Activated T-cell treated with anti-CD3 and anti-CD28 coated beads, Interleukin-2, amount 50 U/mL, for 4 hours (primary cell): ENCODE data around the gene COMP. TPM values are rescaled to one million over a fixed set of nuclear protein-coding genes. Genes with fewer than 3 reads are reported as not detected.

Experiments
- ATAC-seq, 2 donors: fragments of 200-7000 bp; cut with Tn5 transposase; one replicate each; pipeline ENCODE4 v1.10.0; 2021
- DNase-seq: peaks from one replicate; pipeline ENCODE4 v3.0.0-alpha.2; 2020
- H3K27me3 Mint-ChIP-seq: one replicate; pipeline ENCODE4 v1.8.0; 2021; ENCODE audit warnings: low read depth, mixed read lengths
- H3K36me3 Mint-ChIP-seq: one replicate; pipeline ENCODE4 v1.8.0; 2022; ENCODE audit warnings: mixed read lengths; ENCODE audit not compliant: insufficient read depth
- H3K4me1 Mint-ChIP-seq: one replicate; pipeline ENCODE4 v1.8.0; 2021; ENCODE audit warnings: low read depth, mixed read lengths
- H3K4me3 Mint-ChIP-seq: one replicate; pipeline ENCODE4 v1.8.0; 2021; ENCODE audit warnings: mild to moderate bottlenecking, moderate library complexity, mixed read lengths
- H3K9me3 Mint-ChIP-seq: one replicate; pipeline ENCODE4 v1.8.0; 2021; ENCODE audit warnings: mixed read lengths
- total RNA-seq, 3 donors: library from RNA; stranded (reverse); gene quantifications; one replicate each; pipeline ENCODE4 v1.2.1, GENCODE V29; 2021

COMP gene
- total RNA-seq, 3 donors from 2014 or later = not detected

DNA sequence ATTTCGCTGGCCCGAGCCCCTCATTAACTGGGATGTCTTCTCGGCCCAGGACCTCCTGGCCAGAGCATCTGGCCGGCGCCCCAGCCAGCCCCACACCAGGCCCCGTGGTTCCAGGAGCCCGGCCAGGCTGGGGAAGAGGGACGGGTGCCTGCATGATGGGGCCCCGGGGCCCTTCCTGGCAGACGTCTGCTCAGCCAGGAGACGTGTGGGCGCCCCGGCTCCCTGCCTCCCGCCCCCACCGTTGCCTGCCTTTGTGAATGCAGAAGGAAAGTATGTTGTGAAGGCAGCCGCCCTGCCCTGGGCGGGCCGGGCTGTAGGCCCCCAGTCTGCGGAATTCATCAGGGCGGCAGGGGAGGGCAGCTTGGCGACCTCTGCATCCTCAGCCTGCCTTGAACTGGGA, 4.4 kb upstream of the COMP start:
- Mint-ChIP-seq H3K36me3 (no peaks in the 10 kb centered on the region), H3K4me1 (peaks cover 2% of the 10 kb centered on the region), H3K4me3 (no peak overlapping the region), H3K27me3 (peaks cover 48% of the 10 kb centered on the region), H3K9me3 (no peaks in the 10 kb centered on the region)
- DNase-seq (no peak), ATAC-seq (no peak)

DNA sequence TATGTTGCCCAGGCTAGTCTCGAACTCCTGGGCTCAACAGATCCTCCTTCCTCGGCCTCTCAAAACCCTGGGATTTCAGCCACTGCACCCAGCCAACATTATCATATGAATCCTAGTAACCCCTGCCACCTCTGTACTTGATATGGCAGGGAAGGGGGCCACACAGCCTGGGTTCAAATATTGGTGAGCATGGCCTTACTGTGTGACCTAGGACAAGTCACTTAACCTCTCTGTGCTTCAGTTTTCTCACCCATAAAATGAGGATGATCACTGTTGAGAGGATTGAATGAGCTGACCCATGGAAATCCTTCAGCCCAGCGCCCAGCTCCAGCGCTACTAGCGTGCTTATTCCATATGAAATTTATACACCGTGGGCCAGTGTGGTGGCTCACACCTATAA, 3.6 kb upstream of the COMP start:
- ATAC-seq = no peak

DNA sequence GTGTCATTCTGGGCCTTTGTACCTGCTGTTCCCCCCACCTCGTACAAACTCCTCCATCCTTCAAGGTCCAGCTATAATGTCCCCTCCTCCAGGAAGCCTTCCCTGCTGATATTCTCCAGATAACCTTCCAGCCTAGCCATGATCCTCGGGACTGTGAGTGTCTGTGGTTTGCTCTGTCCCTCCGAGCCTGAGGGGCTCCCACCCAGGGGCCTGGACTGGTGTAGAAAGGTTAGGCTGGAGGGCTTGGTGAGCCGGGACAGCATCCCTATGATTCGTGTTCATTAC, 2.9 kb upstream of the COMP start:
- no peaks in the 10 kb centered on the region for H3K9me3 Mint-ChIP-seq
- ATAC-seq = no peak
- peaks cover 62% of the 10 kb centered on the region for H3K27me3 Mint-ChIP-seq
- DNase-seq = no peak
- H3K36me3 Mint-ChIP-seq = no peaks in the 10 kb centered on the region
- H3K4me3 Mint-ChIP-seq = no peak overlapping the region
- H3K4me1 Mint-ChIP-seq = peaks cover 13% of the 10 kb centered on the region

More for the DNA sequence above, 3.6 kb upstream of the COMP start:
- Mint-ChIP-seq H3K4me1 (peaks cover 6% of the 10 kb centered on the region), H3K4me3 (no peak overlapping the region), H3K9me3 (no peaks in the 10 kb centered on the region), H3K27me3 (peaks cover 55% of the 10 kb centered on the region), H3K36me3 (no peaks in the 10 kb centered on the region)
- DNase-seq = no peak

DNA sequence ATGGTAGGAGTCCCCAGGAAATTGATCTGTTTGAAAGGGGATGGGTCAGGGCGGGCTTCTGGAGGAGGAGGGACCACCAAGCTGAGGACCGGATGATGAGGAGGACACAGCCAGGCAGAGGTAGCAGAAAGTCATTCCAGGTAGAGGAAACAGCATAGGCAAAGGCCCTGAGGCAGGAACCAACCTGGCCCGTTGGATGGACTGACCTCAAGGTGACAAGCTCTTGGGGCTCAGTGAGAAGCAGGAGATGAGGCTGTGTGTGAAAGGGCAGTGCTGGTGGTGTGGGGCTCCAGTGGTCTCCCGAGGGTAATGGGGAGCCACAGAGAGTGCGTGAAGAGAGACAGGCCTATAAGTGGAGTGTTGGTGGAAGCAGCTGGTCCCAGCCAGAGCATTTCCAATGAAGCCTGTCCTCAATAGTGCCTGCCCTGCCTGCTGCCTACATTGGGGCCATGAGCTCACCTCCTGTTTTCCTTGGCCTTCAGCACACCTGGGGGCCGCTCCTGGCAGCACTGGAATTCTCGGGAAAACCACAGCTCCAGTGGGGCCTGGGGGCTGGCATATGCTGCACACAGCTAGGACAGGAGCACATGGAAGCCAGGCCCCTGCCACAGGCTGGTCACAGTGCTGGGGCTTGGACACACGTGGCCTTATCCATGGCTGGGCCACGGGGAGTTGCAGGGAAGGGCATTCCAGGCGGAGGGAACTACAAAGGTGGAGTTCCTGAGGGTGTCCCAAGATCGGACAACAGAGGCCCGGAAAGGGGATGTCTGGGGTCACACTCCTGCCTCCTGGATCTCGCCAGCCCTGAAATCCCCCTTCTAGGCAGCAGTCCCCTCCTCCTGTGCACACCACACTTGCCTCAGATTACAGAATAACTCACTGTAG, 2.3 kb upstream of the COMP start:
- H3K4me3 Mint-ChIP-seq = no peak overlapping the region
- H3K36me3 Mint-ChIP-seq = no peaks in the 10 kb centered on the region
- peaks cover 16% of the 10 kb centered on the region for H3K4me1 Mint-ChIP-seq
- DNase-seq = no peak
- H3K9me3 Mint-ChIP-seq = no peaks in the 10 kb centered on the region
- no peak for ATAC-seq
- H3K27me3 Mint-ChIP-seq = peaks cover 66% of the 10 kb centered on the region

DNA sequence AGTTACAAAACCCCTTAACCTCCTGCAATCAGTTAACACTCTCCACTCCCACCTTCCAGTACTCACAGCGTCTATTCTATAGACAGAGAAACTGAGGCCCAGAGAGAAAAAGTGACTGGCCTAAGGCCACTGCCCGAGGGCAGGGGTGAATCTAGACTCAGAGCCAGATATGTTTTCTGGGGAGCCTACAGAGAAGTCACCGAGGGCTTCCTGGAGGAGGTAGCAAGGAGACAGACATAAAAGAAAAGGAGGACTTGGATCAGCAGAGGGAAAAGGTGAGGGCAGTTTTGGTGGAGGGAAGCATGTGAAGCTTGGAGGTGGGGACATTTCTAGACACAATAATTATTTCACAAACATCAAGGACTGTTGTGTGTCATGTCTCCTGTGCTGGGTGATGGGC, 1.6 kb upstream of the COMP start:
- Mint-ChIP-seq H3K9me3 (no peaks in the 10 kb centered on the region), H3K27me3 (peaks cover 74% of the 10 kb centered on the region), H3K36me3 (no peaks in the 10 kb centered on the region), H3K4me3 (no peak overlapping the region), H3K4me1 (peaks cover 19% of the 10 kb centered on the region)
- ATAC-seq (no peak), DNase-seq (no peak)

DNA sequence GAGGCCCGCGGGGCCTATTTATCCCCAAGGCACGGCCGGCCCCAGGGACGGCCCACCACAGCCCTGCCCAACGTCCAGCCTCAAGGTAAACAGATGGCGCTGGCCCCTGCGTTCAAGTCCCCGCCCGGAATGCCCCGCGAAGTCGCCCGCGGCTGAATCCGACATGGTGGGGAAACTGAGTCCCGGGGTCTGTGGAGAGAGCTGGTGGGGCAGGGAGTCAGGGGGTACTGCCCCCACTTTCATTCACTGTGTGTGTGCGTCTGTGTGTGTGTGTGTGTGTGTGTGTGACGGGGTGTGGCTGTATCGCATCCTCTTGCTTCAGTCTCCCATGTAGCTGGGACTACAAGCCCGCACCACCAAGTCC, 192 bp upstream of the COMP start:
- DNase-seq (no peak), ATAC-seq (no peak)
- H3K4me1 Mint-ChIP-seq = peaks cover 26% of the 10 kb centered on the region

DNA sequence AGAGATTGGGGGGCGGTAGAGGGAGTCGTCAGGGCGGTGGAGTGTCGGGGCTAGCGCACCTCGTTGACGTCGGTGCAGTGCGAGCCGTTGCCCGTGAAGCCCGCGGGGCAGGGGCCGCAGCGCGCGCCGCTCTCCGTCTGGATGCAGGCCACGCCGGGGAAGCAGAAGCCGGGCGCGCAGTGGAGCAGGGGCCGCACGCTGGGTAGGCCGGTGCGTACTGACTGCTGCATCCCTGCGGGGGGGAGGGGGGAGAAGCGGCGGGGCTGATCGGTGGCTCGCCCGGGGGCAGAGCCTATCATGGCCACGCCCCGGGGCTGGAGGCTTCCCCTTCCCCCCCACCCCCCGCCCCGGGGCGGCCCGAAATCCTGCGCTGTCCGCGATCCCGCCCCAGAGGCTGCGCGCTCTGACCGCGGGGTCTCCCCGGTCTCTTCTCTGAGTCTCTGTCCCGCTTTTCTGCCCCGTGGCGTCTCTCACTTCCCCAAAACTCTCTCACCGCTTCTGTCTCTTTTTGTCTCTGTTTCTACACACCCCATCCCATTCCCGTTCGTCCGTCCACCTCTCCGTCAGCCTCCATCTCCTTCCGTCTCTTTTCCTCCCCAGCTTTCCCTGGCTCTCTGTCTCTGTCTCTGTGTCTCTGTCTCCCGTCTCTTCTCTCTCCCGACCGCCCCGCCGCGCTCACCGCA, 1.1 kb downstream of the COMP start:
- ATAC-seq = peak; percentile 29 to 38
- Mint-ChIP-seq H3K9me3 (no peaks in the 10 kb centered on the region), H3K27me3 (peaks cover 78% of the 10 kb centered on the region), H3K4me1 (peaks cover 36% of the 10 kb centered on the region), H3K36me3 (no peaks in the 10 kb centered on the region), H3K4me3 (peak overlapping the region; percentile 74)
- no peak for DNase-seq

More for the DNA sequence above, 192 bp upstream of the COMP start:
- Mint-ChIP-seq H3K27me3 (peaks cover 75% of the 10 kb centered on the region), H3K36me3 (no peaks in the 10 kb centered on the region), H3K9me3 (no peaks in the 10 kb centered on the region), H3K4me3 (no peak overlapping the region)

DNA sequence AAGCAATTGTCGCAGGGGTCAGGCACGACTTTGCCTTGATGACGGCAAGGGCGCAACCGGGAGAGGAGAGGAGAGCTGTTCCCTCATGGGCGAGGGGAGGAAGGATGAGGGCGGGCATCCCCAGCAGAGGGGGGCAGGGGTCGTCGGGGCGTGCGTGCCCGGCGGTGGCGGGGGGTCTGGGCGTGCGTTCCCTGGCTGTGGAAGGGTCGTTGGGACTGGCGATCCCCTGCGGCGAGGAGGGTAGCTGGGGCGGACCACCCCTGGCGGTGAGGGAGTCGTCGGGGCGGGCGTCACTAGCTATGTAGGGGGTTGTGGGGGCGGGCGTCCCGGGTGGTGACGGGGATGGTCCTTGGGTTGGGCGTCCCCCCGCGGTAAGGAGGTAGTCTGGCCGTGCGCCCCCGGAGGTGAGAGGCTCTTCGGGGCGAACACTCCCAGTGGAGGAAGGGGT, 1.7 kb downstream of the COMP start:
- no peak for DNase-seq
- Mint-ChIP-seq H3K27me3 (peaks cover 75% of the 10 kb centered on the region), H3K4me1 (peaks cover 37% of the 10 kb centered on the region), H3K36me3 (no peaks in the 10 kb centered on the region), H3K9me3 (no peaks in the 10 kb centered on the region), H3K4me3 (peak overlapping the region; percentile 71)
- no peak for ATAC-seq

DNA sequence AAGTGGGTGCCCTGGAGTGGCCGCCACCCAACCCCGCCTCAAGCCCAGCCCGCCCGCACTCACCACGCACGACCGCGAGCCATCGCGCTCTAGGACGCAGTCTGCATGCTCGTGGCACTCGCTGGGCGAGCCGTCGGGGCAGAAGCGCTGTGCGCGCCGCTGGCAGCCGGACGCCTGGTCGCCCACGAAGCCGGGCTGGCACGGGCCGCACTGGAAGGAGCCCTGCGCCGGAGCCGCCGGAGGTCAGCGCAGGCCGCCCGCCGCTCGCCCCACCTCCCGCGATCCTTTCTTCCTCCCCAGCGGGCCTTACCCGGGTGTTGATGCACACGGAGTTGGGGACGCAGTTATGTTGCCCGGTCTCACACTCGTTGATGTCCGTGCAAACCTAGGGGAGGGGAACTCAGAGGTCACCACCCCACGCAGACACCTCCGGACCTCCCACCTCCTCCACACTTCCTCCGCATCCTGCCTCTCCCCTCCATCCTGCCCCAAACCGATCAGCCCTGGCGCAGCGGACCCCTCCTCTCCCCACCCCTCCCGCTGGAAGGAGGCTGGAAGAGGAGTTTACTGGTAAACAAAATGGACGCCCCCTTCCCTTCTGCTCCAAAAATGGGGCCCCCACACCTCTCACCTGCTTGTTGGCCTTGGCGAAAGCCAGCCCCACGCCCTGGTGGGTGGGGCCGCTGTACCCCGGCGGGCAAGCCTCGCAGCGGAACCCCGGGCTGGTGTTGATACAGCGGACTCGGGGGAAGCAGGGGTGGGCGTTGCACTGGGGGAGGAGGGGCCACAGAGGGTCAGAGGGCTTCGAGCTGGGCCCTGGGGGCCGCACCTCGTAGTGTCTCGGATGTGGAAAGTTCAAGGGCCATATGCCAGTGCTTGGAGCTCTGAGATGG, 2.3 kb downstream of the COMP start:
- peak overlapping the region; percentile 71 for H3K4me3 Mint-ChIP-seq
- ATAC-seq (no peak), DNase-seq (no peak)
- peaks cover 40% of the 10 kb centered on the region for H3K4me1 Mint-ChIP-seq
- H3K27me3 Mint-ChIP-seq = peaks cover 77% of the 10 kb centered on the region
- H3K36me3 Mint-ChIP-seq = no peaks in the 10 kb centered on the region
- no peaks in the 10 kb centered on the region for H3K9me3 Mint-ChIP-seq

DNA sequence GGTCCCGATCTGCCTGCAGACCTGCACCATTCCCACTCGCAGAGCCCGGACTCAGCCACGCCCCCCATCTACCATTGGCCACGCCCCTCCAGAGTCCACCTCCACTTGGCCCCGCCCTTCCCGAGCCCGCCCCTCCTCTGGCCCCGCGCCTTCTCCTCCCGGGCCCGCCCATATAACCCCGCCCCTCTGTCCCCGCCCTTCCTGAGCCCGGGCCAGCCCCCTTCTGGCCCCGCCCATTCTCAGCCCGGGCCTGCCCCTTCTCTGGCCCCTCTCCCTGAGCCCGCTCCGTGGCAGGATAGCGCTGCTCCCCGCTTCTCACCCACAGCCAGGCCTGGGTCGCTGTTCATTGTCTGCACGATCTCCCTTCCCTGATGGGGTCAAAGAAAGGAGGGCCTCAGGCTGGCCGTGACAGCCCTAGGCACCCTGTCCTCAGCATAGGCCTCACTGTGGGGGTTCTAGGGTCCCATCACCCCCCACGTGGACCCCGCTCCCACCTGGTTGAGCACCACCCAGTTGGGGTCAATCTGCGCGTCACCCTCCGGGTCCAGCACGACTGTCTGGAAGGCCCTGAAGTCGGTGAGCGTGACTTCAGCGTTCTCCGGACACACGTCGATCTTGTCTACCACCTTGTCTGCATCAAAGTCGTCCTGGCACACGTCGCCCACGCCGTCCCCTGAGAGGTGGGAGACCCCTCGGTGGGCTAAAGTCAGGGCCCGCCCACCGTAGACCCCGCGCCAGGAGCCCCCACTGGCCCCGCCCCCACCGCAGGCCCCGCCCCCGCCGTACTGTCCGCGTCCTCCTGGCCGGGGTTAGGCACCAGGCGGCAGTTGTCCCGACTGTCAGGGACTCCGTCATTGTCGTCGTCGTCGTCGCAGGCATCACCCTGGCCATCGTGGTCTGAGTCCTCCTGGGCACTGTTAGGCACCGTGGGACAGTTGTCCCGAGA, 5.7 kb downstream of the COMP start:
- H3K4me1 Mint-ChIP-seq = peaks cover 38% of the 10 kb centered on the region
- no peaks in the 10 kb centered on the region for H3K36me3 Mint-ChIP-seq
- peak; percentile 72 to 76 for ATAC-seq
- peak; percentile 55 for DNase-seq
- H3K4me3 Mint-ChIP-seq = peak overlapping the region; percentile 21
- peaks cover 53% of the 10 kb centered on the region for H3K27me3 Mint-ChIP-seq
- H3K9me3 Mint-ChIP-seq = no peaks in the 10 kb centered on the region

DNA sequence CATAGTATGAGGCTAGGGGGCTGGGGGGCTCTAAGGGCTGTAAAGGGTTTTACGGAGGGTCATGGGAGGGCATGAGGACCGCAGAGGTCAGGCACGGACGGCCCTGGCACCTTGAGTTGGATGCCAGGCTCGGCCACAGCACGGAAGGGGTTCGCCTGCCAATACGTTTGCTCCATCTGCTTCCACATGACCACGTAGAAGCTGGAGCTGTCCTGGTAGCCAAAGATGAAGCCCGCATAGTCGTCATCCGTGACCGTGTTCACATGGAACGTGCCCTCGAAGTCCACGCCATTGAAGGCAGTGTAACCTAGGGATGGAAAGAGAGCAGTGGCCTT, 6.4 kb downstream of the COMP start:
- no peak for ATAC-seq
- DNase-seq = no peak
- no peaks in the 10 kb centered on the region for H3K9me3 Mint-ChIP-seq
- H3K4me3 Mint-ChIP-seq = no peak overlapping the region
- H3K36me3 Mint-ChIP-seq = no peaks in the 10 kb centered on the region
- H3K27me3 Mint-ChIP-seq = peaks cover 48% of the 10 kb centered on the region
- H3K4me1 Mint-ChIP-seq = peaks cover 34% of the 10 kb centered on the region

DNA sequence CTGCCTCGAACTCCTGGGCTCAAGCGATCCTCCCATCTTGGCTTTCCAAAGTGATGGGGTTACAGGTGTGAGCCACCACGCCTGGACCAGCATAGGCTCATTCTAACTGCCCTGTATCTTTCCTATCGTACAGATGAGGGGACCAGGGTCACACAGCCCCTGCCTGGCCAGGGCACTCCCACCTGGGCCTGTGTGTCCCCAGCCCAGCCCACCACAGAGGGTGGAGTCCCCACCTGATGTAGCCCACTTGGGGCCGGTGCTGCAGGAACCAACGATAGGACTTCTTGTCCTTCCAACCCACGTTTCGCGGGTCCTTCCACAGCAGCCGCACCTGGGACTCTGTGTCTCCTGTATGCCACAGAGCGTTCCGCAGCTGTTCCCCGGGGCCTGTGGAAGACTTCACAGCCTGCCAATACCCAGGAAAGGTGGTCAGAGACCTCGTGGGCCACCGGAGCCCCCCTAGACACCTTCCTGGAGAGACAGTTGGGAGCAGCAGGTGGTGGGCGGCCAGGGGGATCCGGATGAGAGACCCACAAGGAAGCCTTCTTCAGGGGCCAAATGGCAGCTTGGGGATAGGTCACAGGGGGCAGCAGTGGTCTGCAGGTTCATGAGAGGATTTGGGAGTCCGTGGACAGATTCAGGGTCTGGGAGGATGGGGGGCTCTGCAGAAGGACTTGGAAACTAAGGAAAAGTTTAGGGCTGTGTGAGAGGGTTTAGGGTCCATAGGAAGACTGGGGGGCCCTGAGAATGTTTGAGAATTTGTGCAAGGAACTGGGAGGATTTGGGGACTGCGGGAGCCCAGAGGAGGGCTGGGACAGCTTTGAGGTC, 6.9 kb downstream of the COMP start:
- Mint-ChIP-seq H3K9me3 (no peaks in the 10 kb centered on the region), H3K36me3 (no peaks in the 10 kb centered on the region), H3K4me1 (peaks cover 29% of the 10 kb centered on the region), H3K27me3 (peaks cover 42% of the 10 kb centered on the region), H3K4me3 (no peak overlapping the region)
- DNase-seq = no peak
- ATAC-seq = no peak
